ENCODE data around the gene RHOBTB3.

DNA sequence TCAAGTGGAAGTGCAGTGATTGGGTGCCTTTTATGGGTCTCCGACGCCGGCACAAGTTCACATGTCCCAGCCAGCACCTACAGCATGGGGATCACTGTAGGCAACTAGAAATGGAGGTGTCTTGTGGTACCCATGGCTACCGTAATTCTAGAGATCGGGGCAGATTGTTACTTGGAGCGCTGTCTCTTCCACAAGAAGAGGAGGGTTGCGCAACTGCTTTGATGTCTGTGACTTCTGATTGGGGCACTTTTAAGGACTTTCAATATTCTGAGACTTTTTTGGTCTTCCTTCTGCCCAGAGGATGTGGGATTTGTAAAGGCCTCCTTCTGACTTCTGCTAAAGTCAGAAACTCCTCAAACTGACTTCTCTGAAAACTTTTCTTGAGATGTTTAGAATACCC is 49.5 kb downstream of the RHOBTB3 start:
- TF ChIP-seq GABPA (IDR thresholded peaks at IDR 0.05; ENCODE audit: low read depth): no peak
- TF ChIP-seq CTCF (IDR thresholded peaks at IDR 0.05; ENCODE audit: insufficient read depth, low read length): no peak
